Heart left ventricle (tissue), 16 donors: ENCODE measurements around the gene SRSF12. TPM values are rescaled to one million over a fixed set of nuclear protein-coding genes. Genes with fewer than 3 reads are reported as not detected.
A peak's percentile ranks its signal among the peaks of the same experiment; 100 is the strongest.

Source experiments
- ATAC-seq, 4 donors: fragments of 200-7000 bp; cut with Tn5 transposase; one replicate each; pipeline ENCODE4 v1.9.1; 2020 to 2022; ENCODE audit warnings: moderate library complexity in 4 of 4, mild to moderate bottlenecking in 3 of 4, moderate number of reproducible peaks in 1 of 4
- DNase-seq, 5 donors: peaks; one replicate each; pipeline ENCODE4 v3.0.0-alpha.2; 2020
- H3K27ac ChIP-seq, 12 donors: fragments of 200-600 bp; sonication (generic) in 4 of 12; one replicate each; pipeline versions ENCODE4 v1.5.0 to v1.8.0; 2016 to 2022; ENCODE audit warnings: mild to moderate bottlenecking in 2 of 12
- H3K27me3 ChIP-seq, 9 donors: fragments of 200-600 bp; sonication (generic) in 2 of 9; one replicate each; pipeline versions ENCODE4 v1.5.1 to v1.8.0; 2016 to 2022; ENCODE audit warnings: mild to moderate bottlenecking in 3 of 9
- H3K36me3 ChIP-seq, 9 donors: fragments of 200-600 bp; sonication (generic) in 2 of 9; one replicate each; pipeline versions ENCODE4 v1.5.0 to v1.8.0; 2018 to 2022; ENCODE audit warnings: mild to moderate bottlenecking in 2 of 9
- H3K4me1 ChIP-seq, 12 donors: fragments of 200-600 bp; sonication (generic) in 4 of 12; one replicate each; pipeline versions ENCODE4 v1.5.0 to v1.8.0; 2016 to 2022; ENCODE audit warnings: mild to moderate bottlenecking in 3 of 12
- H3K4me3 ChIP-seq, 12 donors: fragments of 200-600 bp; sonication (generic) in 4 of 12; one replicate each; pipeline versions ENCODE4 v1.5.0 to v1.8.0; 2017 to 2022; ENCODE audit warnings: mild to moderate bottlenecking in 9 of 12, moderate library complexity in 4 of 12
- H3K9me3 ChIP-seq, 12 donors: fragments of 200-600 bp; sonication (generic) in 4 of 12; one replicate each; pipeline versions ENCODE4 v1.5.0 to v1.8.0; 2016 to 2022; ENCODE audit warnings: mild to moderate bottlenecking in 1 of 12
- POLR2A ChIP-seq, 2 donors: fragments of 450-650 bp; IDR thresholded peaks; one replicate each; pipeline ENCODE4 v1.6.1; 2017; ENCODE audit warnings: antibody characterized with exemption in 2 of 2, mild to moderate bottlenecking in 2 of 2, moderate library complexity in 2 of 2
- WGBS, 4 donors: extraction: QIAGEN DNeasy Blood & Tissue Kit in 2 of 4; methylation state at CpG; one replicate each; pipeline versions ENCODE4 v1.1.5 to v1.1.7; 2013 to 2018; 5-methylcytosine and 5-hydroxymethylcytosine counted together
- intact Hi-C, 10 donors: fragments of 100-400 bp; cut with DNase I; formaldehyde crosslinking; loops; one replicate each; pipeline versions ENCODE4 v1.11.1 to v1.14.2; 2022
- polyA plus RNA-seq, 2 donors: library from polyadenylated mRNA; stranded (reverse); fragments of 200-250 nt; gene quantifications; one replicate each; pipeline ENCODE4 v1.2.3, GENCODE V29; 2013
- total RNA-seq, 9 donors: library from RNA; depleted of rRNA in 2 of 9; stranded (reverse); fragments of >200 nt in 2 of 9; fragmentation: NEBNext Ultra II Directional in 3 of 9; extraction: Animal tissue kit (Norgen Biotek cat#: 25700) in 3 of 9; gene quantifications; one replicate each; pipeline versions ENCODE4 v1.1.0 to v1.2.4, GENCODE V29; 2016 to 2023
- TF ChIP-seq, protein P1 (sequence below), 12 donors: fragments of 200-600 bp; sonication (generic) in 4 of 12; IDR thresholded peaks; one replicate each; pipeline versions ENCODE4 v1.5.0 to v1.8.0; 2018 to 2022; ENCODE audit warnings: antibody characterized with exemption in 12 of 12, mild to moderate bottlenecking in 5 of 12
- donor health status: ischemic (EF 13 %, LVEDD 7.1; RV severe dilation, severe dysfunction).
- donor health status: healthy with polysubstance abuse.
- donor health status: DM: no; HTN: yes; CAD: no.
- donor health status: DM: no; HTN: no; CAD: no.
- donor health status: ischemic (EF 25% LVEDD 6.9; RV normal size, moderate dysfunction).
- donor health status: ischemic (EF 25% LVEDD 5.7; RV mildly dilated, moderate dysfunction).
- donor health status: healthy.
- donor health status: DM: yes; HTN: yes; CAD: no.
- donor health status: ischemic (EF 35%, LVEDD 5.7; RV mildly dilated, moderate dysfunction).
- donor health status: nonischemic (EF 11% LVEDD 7.7; RV severe dilation, severe dysfunction).
- donor health status: DM: yes; HTN: yes; CAD: no.
- donor health status: PGD.
- donor health status: ischemic (EF 29% LVEDD 5.4; RV normal size, mild dysfunction).
- donor health status: nonischemic (EF 23%, LVEDD 6.1; RV moderate dilation, normal function).

The SRSF12 gene
- total and polyA plus RNA-seq, 11 donors: 0.14 to 0.48 (median 0.22) TPM; not detected in 5

DNA sequence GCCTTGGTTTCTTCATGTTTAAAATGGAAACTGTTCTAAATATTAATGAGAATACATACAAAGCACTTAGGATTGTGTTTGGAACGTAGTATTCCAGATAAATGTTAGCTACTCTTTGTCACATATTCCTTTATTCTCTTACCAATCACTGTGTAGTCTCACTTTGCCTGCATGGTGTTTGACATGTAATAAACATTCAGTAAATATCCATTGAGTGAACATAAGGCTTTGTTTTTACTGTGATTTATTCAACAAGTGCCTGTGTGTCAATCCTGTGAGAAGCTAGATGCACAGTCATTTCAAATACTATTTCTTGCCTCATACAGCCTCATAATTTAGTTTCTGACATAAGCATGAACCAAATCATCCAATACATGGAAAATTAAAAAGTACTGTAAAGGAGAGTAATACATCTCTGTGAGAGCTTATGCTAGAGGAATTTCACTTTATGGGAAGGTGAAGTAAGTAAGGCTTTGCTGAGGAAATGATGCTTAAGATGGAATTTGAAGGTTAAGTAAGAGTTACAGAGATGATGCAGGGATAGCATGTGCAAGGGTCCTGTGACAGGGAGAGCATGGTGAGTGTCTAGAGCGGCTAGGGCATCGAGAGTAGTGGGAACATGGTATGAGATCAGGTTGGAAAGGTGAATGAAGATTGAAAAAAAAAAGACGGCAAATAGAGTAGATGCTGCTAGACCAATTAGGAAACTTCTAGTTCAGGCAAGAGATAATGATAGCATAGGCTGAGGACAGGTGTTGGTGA, 42.6 kb upstream of the SRSF12 start:
- no peak overlapping the region for H3K4me3 ChIP-seq
- no peaks in the 10 kb centered on the region for H3K9me3 ChIP-seq
- peak overlapping the region in 4 of 12 donors; percentile 77 to 88 (median 84) for H3K27ac ChIP-seq
- H3K4me1 ChIP-seq: peaks cover 0 to 17% (median 8%) of the 10 kb centered on the region in 12 donors
- ATAC-seq: no peak
- TF ChIP-seq, protein P1, sequence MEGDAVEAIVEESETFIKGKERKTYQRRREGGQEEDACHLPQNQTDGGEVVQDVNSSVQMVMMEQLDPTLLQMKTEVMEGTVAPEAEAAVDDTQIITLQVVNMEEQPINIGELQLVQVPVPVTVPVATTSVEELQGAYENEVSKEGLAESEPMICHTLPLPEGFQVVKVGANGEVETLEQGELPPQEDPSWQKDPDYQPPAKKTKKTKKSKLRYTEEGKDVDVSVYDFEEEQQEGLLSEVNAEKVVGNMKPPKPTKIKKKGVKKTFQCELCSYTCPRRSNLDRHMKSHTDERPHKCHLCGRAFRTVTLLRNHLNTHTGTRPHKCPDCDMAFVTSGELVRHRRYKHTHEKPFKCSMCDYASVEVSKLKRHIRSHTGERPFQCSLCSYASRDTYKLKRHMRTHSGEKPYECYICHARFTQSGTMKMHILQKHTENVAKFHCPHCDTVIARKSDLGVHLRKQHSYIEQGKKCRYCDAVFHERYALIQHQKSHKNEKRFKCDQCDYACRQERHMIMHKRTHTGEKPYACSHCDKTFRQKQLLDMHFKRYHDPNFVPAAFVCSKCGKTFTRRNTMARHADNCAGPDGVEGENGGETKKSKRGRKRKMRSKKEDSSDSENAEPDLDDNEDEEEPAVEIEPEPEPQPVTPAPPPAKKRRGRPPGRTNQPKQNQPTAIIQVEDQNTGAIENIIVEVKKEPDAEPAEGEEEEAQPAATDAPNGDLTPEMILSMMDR (IDR thresholded peaks at IDR 0.05): no peak
- H3K36me3 ChIP-seq: peaks cover 0 to 86% (median 32%) of the 10 kb centered on the region in 9 donors
- no peak for DNase-seq
- WGBS, 4 donors: 95 to 98% (median 97%) methylated on average over 4 of the region's 4 CpGs
- intact Hi-C loops: no loop called here
- no peaks in the 10 kb centered on the region for H3K27me3 ChIP-seq

DNA sequence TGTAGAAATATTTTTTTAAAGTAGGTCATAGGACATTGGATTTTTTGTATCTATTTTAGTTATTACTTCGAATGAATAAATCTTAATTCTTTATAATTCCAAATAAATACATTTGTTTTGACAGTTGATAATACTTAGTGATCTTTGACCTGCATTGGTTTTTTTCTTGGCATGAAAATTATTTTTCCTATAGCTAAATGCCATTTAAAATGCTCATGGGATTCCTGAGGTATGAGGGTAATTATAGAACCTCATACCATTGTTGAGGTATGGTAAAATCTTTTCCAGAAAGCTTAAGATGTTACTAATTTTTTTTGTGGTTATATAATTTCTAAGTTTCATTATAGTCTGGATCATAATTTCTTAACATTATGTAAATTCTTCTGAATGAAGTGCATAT, 36.3 kb upstream of the SRSF12 start:
- intact Hi-C loops: no loop called here
- Histone ChIP-seq H3K36me3 (peaks cover 0 to 71% (median 17%) of the 10 kb centered on the region in 9 donors), H3K27ac (no peak overlapping the region), H3K9me3 (no peaks in the 10 kb centered on the region), H3K4me1 (peaks cover 0 to 1% (median 0%) of the 10 kb centered on the region in 12 donors), H3K4me3 (no peak overlapping the region), H3K27me3 (no peaks in the 10 kb centered on the region)
- TF ChIP-seq, protein P1 (IDR thresholded peaks at IDR 0.05): no peak
- no peak for TF ChIP-seq POLR2A (IDR thresholded peaks at IDR 0.05)
- 76 to 85% (median 79%) methylated on average over 1 of the region's 1 CpG for WGBS, 4 donors
- DNase-seq: no peak
- ATAC-seq: no peak

GRCh38 chr6:89148016-89148750, 30.3 kb upstream of the SRSF12 start:
- no peak overlapping the region for H3K4me3 ChIP-seq
- H3K9me3 ChIP-seq: no peaks in the 10 kb centered on the region
- DNase-seq (no peak), ATAC-seq (no peak)
- H3K27me3 ChIP-seq: no peaks in the 10 kb centered on the region
- intact Hi-C loops: loop anchor here in 5 of 10 donors (5.0 to 10.0 kb wide), 3 partner anchors 63 to 217 kb away; partner anchors contain the start of gene PNRC1 (in 4 of the 5)
- 97 to 98% (median 97%) methylated on average over 17 of the region's 17 CpGs for WGBS, 4 donors
- peaks cover 0 to 25% (median 0%) of the 10 kb centered on the region in 9 donors for H3K36me3 ChIP-seq
- H3K4me1 ChIP-seq: peaks cover 0 to 25% (median 7%) of the 10 kb centered on the region in 12 donors
- TF ChIP-seq, protein P1 (IDR thresholded peaks at IDR 0.05): no peak
- TF ChIP-seq POLR2A (IDR thresholded peaks at IDR 0.05): no peak
- H3K27ac ChIP-seq: peak overlapping the region in 1 of 12 donors; percentile 27
